ENCODE measurements around the gene HSPA1A. TPM values are rescaled to one million over a fixed set of nuclear protein-coding genes. Genes with fewer than 3 reads are reported as not detected.
"Not testable (repeated sequence)": the region's sequence is repeated elsewhere in the genome, so short reads cannot be mapped to it uniquely, and the experiment has no call there.

HSPA1A gene
- polyA plus RNA-seq, 3 donors = 83.5 to 115 (median 87.1) TPM

GRCh38 chr6:31831350-31832215 is 16.2 kb downstream of the HSPA1A start:
- no peak for DNase-seq (ENCODE audit: low read depth in 3 of 3, low spot score in 2 of 3)

GRCh38 chr6:31834367-31835250 is 19.3 kb downstream of the HSPA1A start:
- DNase-seq (ENCODE audit: low read depth in 3 of 3, low spot score in 2 of 3) = peak; percentile 85 to 94 (median 90)

DNA sequence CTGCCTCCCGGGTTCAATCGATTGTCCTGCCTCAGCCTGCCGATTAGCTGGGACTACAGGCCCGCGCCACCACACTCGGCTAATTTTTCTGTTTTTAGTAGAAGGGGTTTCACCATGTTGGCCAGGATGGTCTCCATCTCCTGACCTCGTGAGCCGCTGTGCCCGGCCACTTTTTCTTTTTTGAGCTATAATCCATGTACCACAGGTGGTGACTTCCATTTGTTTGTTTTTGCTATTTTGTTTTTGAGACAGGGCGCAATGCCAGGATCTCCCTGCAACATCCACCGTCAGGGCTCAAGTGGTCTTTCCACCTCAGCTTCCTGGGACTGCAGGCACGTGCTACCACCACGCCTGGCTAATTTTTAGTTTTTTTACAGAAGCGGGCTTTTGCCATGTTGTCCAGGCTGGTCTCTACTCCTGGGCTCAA is 20.7 kb downstream of the HSPA1A start:
- DNase-seq (ENCODE audit: low read depth in 3 of 3, low spot score in 2 of 3) = no peak

- no peak for DNase-seq (ENCODE audit: low read depth in 3 of 3, low spot score in 2 of 3)
Measured at GRCh38 chr6:31836474-31837368, 21.4 kb downstream of the HSPA1A start.

GRCh38 chr6:31837369-31838113 is 22.2 kb downstream of the HSPA1A start:
- DNase-seq (ENCODE audit: low read depth in 3 of 3, low spot score in 2 of 3) = no peak

- DNase-seq (ENCODE audit: low read depth in 3 of 3, low spot score in 2 of 3) = not testable (repeated sequence)
Measured at GRCh38 chr6:31838114-31838553, 22.8 kb downstream of the HSPA1A start.

GRCh38 chr6:31838968-31839367 is 23.6 kb downstream of the HSPA1A start:
- no peak for DNase-seq (ENCODE audit: low read depth in 3 of 3, low spot score in 2 of 3)

DNA sequence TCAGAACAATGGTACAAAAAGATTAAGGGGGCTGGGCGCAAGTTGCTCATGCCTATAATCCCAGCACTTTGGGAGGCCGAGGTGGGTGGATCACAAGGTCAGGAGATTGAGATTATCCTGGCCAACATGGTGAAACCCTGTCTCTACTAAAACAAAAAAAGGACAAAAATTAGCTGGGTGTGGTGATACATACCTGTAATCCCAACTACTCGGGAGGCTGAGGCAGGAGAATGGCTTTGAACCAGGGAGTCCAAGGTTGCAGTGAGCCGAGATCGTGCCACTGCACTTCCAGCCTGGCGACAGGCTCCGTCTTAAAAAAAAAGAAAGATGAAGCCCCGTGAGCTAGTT is 24.4 kb downstream of the HSPA1A start:
- DNase-seq (ENCODE audit: low read depth in 3 of 3, low spot score in 2 of 3) = not testable (repeated sequence)

DNA sequence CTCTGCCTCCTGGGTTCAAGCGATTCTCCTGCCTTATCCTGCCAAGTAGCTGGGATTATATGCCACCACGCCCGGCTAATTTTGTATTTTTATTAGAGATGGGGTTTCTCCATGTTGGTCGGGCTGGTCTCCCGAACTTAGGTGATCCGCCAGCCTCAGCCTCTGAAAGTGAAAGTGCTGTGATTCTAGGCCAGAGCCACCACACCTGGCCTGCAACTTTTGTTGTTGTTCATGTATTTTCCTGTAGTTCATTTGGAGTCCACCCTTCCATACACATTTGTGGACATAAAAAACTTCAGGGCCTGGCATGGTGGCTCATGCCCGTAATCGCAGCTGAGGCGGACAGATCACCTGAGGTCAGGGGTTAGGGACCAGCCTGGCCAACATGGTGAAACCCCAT is 26.7 kb downstream of the HSPA1A start:
- no peak for DNase-seq (ENCODE audit: low read depth in 3 of 3, low spot score in 2 of 3)

DNA sequence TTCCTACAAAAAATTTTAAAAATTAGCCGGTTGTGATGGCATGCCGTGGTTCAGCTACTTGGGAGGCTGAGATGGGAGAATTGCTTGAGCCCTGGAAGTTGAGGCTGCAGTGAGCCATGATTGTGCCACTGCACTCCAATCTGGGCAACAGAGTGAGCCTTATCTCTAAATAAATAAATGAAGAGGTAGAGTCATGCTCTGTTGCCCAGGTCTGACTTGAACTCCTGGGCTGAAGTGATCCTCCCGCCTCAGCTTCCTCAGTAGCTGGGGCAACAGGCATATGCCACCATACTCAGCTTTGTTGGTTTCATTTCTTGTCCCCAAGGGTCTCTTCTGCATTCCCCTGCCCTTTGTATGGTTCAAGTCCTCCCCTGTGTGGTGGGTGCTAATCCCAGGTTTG is 29.2 kb downstream of the HSPA1A start:
- no peak for DNase-seq (ENCODE audit: low read depth in 3 of 3, low spot score in 2 of 3)

DNA sequence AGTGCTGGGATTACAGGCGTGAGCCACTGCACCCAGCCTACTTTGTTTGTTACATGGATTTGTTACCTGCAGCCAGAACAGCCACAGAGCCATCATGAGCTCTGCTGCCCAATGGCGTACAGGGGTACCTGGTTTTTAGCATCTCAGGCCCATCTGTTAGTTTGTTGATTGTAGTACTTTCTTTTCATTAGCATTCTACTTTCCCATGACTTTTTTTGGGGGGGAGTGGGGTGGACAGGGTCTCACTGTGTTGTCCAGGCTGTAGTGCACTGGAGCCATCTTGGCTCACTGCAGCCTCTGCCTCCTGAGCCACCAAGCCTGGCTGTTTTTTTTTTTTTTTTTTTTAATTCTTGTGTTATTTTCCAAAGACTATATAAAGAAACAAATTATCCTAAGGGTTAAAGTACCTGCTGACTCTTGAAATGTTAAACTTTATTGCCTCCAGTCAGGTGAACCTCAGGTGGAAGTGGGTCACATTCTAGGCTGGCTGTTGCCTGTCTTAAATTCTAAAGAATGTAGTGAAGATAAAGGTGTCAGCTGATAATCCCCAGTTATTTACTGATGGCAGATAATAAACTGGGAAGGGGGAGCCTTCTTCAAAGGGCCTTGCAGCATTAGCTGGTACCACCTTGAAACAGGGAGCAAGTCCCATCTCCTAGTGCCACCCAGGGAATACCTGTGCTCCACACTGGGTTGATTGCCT is 32.1 kb downstream of the HSPA1A start:
- no peak for DNase-seq (ENCODE audit: low read depth in 3 of 3, low spot score in 2 of 3)

- no peak for DNase-seq (ENCODE audit: low read depth in 3 of 3, low spot score in 2 of 3)
Measured at GRCh38 chr6:31850765-31851484, 35.6 kb downstream of the HSPA1A start.

DNA sequence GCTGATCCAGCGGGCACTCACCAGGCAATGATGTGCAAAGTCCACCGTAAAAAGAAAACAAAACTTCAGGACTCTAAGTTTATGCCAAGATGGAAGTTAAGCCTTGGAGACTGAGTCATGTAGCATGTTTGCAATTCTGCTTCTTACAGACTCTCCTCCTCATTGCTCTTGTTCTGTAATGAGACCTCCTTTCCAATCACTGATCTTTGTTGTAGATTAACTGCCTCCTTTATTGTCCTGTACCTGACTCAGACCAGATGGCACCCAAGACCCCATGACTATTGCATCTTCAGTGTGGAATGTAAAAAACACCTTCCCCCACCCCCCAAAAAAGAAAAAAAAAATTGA is 36.1 kb downstream of the HSPA1A start:
- no peak for DNase-seq (ENCODE audit: low read depth in 3 of 3, low spot score in 2 of 3)

- not testable (repeated sequence) for DNase-seq (ENCODE audit: low read depth in 3 of 3, low spot score in 2 of 3)
Measured at GRCh38 chr6:31851980-31852718, 36.8 kb downstream of the HSPA1A start.

DNA sequence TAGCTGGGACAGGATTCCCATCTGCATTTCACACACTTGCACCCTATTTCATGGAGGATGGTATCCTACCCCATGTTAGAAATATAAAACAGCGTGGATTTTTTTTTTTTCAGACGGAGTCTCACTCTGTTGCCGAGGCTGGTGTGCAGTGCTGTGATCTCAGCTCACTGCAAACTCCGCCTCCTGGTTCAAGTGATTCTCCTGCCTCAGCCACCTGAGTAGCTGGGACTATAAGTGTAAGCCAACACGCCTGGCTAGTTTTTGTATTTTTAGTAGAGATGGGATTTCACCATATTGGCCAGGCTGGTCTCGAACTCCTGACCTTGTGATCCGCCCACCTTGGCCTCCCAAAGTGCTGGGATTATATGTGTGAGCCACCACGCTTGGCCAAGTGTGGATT is 42.4 kb downstream of the HSPA1A start:
- not testable (repeated sequence) for DNase-seq (ENCODE audit: low read depth in 3 of 3, low spot score in 2 of 3)

- no peak for DNase-seq (ENCODE audit: low read depth in 3 of 3, low spot score in 2 of 3)
Measured at GRCh38 chr6:31858707-31859106, 43.4 kb downstream of the HSPA1A start.

DNA sequence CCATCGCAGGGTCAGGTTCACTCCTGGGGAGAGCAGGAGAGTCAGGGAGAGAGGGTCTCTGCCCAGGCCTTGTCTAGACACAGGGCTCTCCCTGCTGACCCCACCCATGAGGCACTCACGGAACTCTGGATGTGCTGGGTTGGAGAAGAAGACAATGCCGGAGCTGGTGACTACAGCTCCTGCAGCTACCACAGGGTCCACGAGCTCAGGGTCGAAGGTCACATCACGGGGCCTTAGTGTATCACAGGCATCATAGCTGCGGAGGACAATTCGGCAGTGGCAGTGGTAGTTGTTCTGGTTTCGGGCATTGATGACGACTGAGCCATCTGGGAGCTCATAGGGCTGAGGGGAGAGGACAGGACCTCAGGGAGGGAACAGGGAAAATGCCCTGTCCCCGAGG is 44.6 kb downstream of the HSPA1A start:
- DNase-seq (ENCODE audit: low read depth in 3 of 3, low spot score in 2 of 3) = no peak

DNA sequence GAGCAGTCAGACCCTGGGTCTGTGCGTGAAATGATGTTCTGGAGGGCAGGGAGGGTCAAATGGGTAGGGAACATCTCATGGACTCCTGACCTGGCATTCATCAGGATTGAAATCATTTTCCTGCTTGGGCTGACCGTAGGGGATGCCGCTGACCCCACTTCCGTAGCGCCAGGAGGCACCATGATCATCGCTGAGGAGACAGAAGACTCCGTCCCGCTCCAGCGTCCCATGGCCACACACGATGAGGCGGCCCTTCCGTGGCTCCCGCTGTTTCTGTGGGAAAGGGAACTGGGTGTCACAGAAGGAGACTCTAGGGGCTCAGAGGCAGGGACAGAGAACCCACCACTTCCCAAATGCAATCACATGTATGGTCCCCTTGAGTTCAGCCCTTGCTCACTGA is 45.0 kb downstream of the HSPA1A start:
- DNase-seq (ENCODE audit: low read depth in 3 of 3, low spot score in 2 of 3) = no peak

All from right renal cortex interstitium (tissue), 3 donors.